Kidney capillary endothelial cell (primary cell): ENCODE results near the gene SRRM1.
"Not testable (repeated sequence)": the region's sequence is repeated elsewhere in the genome, so short reads cannot be mapped to it uniquely, and the experiment has no call there.

Source experiments
- DNase-seq: peaks from one replicate; pipeline ENCODE4 v3.0.0-alpha.2; 2018; ENCODE audit warnings: low spot score

Gene SRRM1

DNA sequence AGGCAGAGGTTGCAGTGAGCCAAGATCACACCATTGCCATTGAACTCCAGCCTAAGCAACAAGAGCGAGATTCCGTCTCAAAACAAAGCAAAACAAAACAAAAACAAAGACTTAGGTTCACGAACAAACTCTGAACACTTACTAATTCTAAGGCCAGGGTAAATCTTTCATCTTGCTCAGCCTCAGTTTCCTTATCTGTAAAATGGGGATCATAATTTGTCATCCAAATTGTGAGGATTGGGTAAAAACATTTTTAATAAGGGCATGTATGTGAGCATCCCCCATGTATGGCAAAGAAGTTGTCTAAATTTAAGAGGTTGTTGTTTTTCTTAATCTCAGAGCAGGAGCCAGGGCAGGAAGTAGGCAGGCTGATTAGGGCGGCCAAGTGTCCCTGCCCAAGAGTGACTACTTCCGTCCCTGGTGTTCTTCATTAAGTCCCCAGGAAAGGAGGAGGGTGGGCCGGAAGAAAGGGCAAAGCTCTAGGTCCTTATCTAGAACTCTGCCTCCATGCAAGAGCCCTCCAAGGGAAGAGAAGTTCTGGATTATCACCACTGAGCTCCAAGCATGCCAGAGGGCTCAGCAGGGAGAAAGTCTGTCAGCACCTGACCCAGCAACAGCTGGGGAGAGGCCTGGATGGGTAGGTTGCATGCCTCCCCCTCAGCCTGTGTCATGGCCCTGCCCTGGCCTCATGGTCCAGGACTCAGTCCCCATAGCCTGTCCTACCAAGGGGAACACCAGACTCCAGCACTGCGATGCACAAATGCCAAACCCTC, 52.3 kb downstream of the SRRM1 start:
- DNase-seq: peak; percentile 69

- no peak for DNase-seq
Observed at GRCh38 chr1:24696041-24696755, 53.1 kb downstream of the SRRM1 start.

GRCh38 chr1:24696756-24697330, 53.7 kb downstream of the SRRM1 start:
- no peak for DNase-seq

GRCh38 chr1:24697453-24698001, 54.4 kb downstream of the SRRM1 start:
- DNase-seq: not testable (repeated sequence)

DNA sequence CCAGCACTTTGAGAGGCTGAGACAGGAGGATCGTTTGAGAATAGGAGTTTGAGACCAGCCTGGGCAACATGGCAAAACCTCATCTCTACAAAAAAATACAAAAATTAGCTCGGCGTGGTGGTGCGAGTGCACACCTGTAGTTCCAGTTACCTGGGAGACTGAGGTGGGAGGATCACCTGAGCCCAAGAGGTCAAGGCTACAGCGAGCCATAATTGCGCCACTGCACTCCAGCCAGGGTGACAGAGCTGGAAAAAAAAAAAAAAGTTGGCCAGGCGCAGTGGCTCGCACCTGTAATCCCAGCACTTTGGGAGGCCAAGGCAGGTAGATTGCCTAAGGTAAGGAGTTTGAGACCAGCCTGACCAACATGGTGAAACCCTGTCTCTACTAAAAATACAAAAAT, 55.2 kb downstream of the SRRM1 start:
- DNase-seq: not testable (repeated sequence)

- peak; percentile 81 for DNase-seq
Observed at GRCh38 chr1:24699628-24700027, 56.5 kb downstream of the SRRM1 start.

DNA sequence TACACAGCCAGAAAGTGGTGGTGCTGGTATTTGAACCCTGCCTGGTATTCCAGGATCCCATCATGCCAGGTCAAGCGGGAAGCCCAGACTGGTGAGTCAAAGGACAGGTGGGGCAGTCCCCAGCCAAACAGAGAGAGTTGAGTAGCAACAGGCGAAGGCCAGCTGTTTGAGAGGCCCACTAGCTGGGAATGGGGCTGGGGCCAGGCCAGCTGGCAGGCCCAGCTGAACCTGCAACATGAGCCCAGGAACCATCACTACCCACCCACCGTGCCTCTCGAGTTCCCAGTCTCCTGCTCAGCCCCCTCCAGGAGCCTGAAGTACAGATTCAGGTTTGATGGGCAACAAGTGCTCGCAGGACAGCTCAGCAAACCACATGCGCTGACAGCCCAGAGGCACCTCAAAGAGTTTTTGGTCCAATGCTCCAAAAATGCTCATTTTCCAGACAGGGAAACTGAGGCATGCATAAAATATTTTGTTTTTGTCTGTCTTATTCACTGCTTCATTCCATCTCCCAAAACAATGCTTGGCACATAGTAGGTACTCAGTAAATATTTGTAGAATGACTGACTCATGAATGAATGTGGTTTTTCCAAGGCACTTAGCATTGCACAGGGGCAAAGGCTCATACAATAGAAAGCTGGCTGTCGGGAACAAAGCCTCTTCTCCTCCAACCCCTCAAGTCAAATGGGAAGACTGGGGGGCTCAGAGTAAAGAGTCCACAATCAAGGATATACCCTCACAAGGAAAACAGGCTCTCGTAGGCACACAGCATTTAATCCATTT, 59.6 kb downstream of the SRRM1 start:
- DNase-seq: no peak

GRCh38 chr1:24704411-24705259, 61.5 kb downstream of the SRRM1 start:
- DNase-seq: peak; percentile 88

DNA sequence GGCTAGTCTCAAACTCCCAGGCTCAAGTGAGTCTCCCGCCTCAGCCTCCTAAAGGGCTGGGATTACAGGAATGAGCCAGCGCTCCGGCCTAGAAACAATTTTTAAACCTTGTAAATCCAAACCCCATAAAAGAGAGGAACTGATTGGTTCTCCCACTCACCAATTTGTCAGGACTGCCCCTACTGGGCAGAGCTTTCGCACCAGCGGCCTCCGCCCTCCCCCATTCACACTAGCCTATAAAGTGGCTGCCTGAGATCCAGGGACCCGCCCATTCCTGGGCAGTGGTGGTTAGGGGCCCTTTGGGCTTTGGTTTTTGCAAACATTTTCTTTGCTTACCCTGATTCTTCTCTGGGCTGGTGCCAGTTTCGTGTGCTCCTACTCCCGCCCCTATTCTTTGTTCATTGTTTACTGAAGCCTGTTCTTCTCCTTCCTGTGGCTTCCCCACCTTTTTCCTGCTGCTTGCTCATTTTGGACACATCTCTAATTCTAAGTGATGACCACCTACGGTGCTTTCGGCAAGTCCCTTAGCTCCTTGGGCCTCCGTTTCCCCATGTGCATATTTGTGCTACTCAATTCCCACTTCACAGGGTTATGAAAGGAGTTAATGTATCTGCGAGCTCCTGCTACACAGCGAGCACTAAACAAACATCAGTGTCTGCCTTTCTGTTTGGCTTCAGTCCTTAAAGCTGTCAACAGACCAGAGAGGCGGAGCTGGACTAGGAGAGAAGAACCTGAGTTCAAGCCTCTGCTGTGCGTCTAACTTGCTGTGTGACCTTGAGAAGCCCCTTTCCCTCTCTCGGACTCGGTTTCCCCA, 62.4 kb downstream of the SRRM1 start:
- peak; percentile 97 for DNase-seq

DNA sequence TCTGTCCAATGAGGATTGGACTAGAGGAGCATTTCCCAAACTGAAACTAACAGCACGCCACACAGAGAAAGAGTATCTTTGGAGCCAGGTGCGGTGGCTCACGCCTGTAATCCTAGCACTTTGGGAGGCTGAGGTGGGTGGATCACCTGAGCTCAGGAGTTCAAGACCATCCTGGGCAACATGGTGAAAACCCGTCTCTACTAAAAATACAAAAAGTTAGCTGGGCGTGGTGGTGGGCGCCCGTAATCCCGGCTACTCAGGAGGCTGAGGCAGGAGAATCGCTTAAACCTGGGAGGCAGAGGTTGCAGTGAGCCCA, 62.9 kb downstream of the SRRM1 start:
- DNase-seq: not testable (repeated sequence)

DNA sequence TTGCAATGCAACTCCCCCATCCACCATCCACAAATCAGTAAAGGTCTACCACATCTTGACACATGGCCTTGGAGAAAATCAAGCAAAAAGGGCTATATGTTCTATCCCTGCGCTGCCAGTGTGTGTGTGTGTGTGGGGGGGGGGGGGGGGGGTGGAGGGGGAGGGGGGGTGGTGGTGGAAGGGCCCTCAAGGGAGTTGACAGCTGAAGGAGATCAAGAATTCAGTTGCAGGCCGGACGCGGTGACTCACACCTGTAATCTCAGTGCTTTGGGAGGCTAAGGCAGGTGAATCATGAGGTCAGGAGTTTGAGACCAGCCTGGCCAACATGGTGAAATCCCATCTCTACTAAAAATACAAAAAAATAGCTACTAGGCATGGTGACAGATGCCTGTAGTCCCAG, 64.6 kb downstream of the SRRM1 start:
- no peak for DNase-seq

GRCh38 chr1:24708938-24709337, 65.8 kb downstream of the SRRM1 start:
- DNase-seq: no peak

DNA sequence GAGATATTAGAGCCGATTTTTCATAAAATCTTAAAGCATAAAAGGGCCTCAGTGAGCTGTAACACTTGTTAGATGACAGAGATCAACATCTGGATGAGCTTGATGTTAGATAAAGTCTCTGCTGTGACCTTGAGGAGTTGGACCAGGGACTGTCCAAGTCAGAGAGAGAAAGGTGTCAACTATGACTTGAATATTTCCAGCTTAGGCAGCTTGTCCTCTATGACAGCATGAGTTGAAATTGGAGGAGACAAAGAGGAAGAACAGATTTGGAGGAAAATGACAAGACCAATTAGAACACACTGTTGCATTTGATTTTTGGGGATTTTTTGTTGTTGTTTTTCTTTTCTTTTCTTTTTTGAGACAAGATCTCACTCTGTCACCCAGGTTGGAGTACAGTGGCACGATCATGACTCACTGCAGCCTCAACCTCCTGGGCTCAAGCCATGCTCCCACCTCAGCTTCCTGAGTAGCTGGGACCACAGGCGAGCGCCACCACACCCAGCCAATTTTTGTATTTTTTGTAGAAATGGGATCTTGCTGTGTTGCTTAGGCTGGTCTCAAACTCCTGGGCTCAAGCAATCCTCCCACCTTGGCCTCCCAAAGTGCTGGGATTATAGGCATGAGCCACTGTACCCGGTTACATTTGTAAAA, 66.8 kb downstream of the SRRM1 start:
- no peak for DNase-seq

DNA sequence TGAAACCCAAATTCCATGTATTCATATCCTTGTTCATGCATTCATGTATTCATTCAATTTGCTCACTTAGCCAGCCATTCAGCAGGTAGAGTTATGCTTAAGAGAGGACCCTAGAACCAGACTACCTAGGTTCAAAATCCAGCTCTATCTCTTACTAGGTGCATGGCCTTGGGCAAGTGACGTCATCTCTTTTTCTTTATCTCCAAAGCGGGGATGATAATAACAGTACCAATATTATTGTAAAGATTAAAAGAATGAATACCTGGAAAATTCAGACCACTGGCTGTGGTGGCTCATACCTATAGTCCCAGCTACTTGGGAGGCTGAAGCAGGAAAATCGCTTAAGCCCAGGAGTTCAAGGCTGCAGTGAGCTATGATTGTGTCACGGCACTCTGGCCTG, 68.2 kb downstream of the SRRM1 start:
- DNase-seq: no peak

DNA sequence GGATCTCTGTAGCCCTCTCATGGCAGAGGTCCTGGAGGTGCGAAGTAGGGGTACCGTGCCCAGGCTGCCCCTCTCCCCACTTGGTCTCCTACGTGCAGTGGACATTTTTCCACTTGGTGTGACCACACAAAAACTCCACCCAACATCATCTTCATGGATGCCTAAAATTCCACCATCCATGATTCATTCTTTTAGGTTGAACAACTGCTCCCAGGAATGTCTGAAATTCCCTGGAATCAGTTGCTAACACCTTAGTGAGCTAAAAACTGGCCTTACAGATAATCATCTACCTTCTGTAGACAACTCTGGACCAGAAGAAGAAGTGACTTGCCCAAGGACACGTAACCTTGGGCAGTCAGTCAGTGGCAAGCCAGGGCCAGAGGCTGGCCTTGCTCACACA, 70.1 kb downstream of the SRRM1 start:
- no peak for DNase-seq

DNA sequence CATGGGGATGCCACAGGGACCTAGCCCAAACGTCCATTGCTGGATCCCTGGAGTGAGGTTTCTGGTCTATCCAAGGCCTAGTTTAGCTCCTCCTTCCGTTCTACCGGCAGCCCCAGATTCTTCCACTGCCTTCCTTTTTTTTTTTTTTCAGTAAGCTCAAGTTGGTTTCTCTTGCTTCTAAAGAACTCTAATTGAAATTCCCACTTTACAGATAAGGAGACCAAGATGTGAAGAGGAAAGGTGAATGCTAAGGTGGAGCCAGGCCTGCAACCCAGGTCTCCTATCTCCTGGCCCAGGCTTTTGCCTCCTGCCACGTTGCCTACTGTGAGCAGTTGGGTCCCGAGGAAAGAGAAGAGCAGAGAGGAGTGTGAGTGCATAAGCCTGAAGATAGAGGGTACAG, 70.6 kb downstream of the SRRM1 start:
- no peak for DNase-seq

DNA sequence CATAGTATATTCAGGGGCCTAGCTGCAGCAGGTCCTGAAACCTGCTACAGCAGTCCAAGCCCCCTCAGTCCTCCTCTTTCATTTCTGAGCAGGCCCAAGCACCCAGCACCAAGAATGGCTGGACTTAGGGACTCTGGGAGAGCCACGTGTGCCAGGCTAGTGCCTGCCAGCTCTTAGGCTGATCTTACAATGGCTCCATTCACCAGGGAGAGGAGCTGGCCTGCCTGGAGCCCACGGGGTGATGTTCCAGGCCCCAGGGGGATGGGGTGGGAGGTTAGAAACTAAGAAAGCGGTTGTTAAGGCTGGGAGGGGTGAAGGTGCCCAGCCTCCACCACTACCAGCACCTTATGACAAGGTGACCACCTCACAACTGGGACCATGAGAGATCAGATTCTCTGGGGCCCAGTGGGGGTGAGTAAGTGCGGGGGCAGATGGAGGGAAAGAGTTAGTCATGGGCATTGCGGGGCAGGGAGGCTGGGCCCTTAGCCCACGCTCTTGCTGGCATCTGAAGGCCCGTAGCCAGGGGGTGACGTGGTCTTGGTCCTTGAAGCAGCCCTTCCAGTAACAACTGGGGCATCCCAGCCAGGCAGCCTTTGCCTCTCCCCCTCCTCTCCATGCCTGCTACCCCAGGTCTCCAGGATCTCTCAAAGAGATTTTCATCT, 71.9 kb downstream of the SRRM1 start:
- DNase-seq: no peak

- DNase-seq: no peak
Observed at GRCh38 chr1:24715658-24716057, 72.6 kb downstream of the SRRM1 start.

- DNase-seq: no peak
Observed at GRCh38 chr1:24717887-24718650, 75.0 kb downstream of the SRRM1 start.
